Adipose tissue (tissue), 3 donors: ENCODE data around the gene TUBB. TPM values are rescaled to one million over a fixed set of nuclear protein-coding genes. Genes with fewer than 3 reads are reported as not detected.

Experiments used
- H3K27ac ChIP-seq: one replicate; pipeline ENCODE4 v1.5.1; 2013; ENCODE audit warnings: low read depth, low read length
- WGBS, 3 donors: extraction: QIAGEN DNeasy Blood & Tissue Kit; methylation state at CpG; one replicate each; pipeline ENCODE4 v1.1.7; 2013; 5-methylcytosine and 5-hydroxymethylcytosine counted together
- polyA plus RNA-seq, 3 donors: library from polyadenylated mRNA; stranded (reverse); fragments of 200-250 nt; gene quantifications; one replicate each; pipeline ENCODE4 v1.2.3, GENCODE V29; 2013
- donor health status: healthy with polysubstance abuse.
- donor health status: Bipolar disorder and iron deficiency.
- donor health status: healthy.

TUBB gene
- 100 to 1,000 TPM; 166 to 400 (median 269) TPM for polyA plus RNA-seq

- 0 to 1% (median 1%) methylated on average over 37 to 38 of the region's 38 CpGs for WGBS, 3 donors
- peak within 1 kb of the TSS; percentile 63 for H3K27ac ChIP-seq
Observed at GRCh38 chr6:30719791-30720737, at the start of gene TUBB. Gene TUBB, plus strand, starts transcription at chr6:30720352. Its CDS starts 155 bp downstream, at chr6:30720507.

GRCh38 chr6:30670760-30671527, 49.2 kb upstream of the TUBB start:
- 84 to 87% (median 86%) methylated on average over 27 of the region's 27 CpGs for WGBS, 3 donors
- no peak overlapping the region for H3K27ac ChIP-seq

- H3K27ac ChIP-seq, result no peak within 1 kb of the TSS
- WGBS, 3 donors, result 0 to 1% (median 0%) methylated on average over 44 to 57 of the region's 57 CpGs
Observed at GRCh38 chr6:30672445-30673253, 47.5 kb upstream of the TUBB start, which contains the start of gene DHX16. Gene DHX16, minus strand, starts transcription at chr6:30673006. Its CDS starts 165 bp downstream, at chr6:30672841.

DNA sequence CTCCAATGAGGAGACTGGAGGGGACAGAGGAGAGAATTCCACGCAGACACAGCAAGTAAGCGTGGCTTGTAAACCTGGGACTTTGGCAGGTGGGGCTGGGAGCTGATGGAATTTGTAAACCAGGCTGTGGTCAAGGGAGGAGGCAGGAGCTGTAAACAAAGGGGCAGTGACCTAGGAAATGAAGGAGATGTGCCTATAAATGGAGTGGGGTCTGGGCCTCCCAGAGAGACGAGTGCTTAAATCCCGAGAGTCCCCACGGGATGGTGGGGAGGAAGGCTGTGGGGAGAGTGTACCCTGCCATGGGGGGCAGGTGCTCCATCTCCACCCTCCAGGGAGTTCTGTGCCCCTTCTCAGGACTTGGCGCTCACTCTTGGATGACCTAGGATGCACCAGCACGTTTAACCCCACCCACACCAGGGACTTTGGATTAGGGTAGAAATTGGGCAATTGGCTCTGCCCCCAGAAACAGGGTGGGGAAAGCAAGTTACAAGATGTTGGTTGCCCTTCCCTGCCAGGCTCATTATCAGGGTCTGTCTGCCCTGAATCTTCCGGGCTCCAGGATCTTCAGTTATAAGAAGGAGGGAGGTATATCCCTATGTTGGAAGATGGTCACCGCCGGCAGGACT, 43.4 kb upstream of the TUBB start:
- no peak overlapping the region for H3K27ac ChIP-seq
- WGBS, 3 donors, result 80 to 86% (median 84%) methylated on average over 10 of the region's 10 CpGs

DNA sequence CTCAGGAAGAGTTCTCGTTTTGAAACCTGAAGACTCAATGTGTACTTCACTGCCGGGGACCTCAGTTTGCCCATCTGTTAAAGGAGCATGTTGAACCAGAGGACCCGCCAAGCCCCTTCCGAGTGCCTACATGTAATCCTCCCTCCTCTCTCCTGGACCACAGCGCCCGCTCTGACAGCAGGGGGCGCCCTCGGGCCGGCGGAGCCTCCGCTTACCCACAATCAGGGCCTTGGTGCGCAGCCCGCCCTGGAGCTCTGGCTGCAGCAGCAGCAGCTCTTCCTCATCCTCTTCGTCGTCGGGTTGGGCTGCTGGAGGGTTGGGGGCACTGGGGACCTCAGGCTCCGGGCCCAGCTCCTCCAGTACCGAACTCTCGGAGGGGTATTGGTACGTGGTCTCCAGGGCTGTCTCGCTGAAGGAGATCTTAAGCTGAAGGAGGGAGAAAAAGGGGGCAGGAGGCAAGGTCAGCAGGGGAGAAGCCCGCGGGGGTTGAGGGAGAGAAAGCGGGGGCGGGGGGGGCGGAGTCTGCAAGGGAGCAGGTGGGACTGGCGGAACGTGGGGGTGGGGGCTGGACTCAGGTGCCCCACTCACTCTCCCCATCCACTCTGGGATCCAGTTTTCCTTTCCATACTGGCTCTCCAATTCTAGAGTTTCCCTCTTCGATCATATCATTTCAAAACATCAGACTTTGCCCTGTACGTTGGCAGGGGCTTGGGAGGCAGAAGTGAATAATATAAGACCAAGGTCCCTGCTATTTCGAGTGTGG, 41.0 kb upstream of the TUBB start:
- WGBS, 3 donors, result 11 to 12% (median 11%) methylated on average over 30 to 31 of the region's 31 CpGs

DNA sequence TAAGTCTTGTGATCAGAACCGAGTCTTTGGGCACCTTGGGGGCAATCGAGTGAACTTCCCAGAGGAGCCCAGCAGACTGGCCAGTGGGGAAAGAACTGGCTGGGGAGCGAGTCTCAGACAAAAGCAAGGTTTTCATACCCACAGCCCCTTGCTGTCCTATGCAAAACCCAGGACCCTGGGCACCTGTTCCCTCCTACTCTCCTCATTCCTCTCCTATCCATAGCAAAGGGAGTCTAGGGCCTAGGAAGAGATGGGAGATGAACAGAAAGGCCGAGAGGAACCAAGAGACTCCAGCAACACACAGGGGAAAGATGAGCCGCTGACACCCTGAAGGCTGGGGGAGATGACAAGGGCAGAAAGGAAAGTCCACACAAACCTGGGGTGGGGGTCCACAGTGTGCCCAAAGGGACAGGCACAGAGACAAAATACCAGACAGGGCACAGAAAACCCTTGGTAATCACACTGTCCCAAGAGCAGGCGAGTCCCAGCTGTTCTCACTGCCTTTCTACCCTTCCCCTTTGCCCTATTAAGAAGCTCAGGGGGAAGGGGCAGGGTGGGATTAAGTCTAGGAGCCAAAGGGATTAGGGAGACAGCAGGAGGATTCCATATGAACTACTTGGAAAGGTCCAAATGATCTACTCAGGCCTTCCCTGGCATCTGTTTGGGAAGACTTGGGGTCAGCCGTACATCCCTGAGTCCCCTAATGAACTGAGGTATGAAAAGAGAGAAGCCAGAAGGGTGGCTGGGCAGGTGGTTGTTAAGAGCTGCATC, 40.2 kb upstream of the TUBB start:
- 57 to 80% (median 61%) methylated on average over 7 of the region's 7 CpGs for WGBS, 3 donors
- H3K27ac ChIP-seq, result no peak overlapping the region

More for the DNA sequence above, 41.0 kb upstream of the TUBB start:
- H3K27ac ChIP-seq, result no peak overlapping the region

DNA sequence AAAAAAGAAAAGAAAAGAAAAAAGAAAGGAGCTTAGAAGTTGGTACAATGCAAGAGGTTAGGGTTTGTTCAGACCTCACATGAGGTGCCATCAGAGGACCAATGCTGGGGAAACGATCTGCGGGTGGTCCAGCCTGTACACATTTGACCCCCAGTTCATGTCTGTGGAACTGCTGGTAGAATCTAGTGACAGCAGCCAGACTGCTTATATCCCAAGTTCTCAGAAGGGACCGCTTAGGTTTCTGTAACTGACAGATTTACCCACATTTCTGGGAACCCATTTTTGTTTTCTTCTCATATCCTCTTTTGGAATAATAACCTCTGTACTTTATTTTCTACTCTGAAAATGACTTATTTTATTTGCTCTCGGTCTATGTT, 38.4 kb upstream of the TUBB start:
- H3K27ac ChIP-seq, result peak overlapping the region; percentile 63
- WGBS, 3 donors, result 23 to 81% (median 25%) methylated on average over 4 of the region's 4 CpGs

DNA sequence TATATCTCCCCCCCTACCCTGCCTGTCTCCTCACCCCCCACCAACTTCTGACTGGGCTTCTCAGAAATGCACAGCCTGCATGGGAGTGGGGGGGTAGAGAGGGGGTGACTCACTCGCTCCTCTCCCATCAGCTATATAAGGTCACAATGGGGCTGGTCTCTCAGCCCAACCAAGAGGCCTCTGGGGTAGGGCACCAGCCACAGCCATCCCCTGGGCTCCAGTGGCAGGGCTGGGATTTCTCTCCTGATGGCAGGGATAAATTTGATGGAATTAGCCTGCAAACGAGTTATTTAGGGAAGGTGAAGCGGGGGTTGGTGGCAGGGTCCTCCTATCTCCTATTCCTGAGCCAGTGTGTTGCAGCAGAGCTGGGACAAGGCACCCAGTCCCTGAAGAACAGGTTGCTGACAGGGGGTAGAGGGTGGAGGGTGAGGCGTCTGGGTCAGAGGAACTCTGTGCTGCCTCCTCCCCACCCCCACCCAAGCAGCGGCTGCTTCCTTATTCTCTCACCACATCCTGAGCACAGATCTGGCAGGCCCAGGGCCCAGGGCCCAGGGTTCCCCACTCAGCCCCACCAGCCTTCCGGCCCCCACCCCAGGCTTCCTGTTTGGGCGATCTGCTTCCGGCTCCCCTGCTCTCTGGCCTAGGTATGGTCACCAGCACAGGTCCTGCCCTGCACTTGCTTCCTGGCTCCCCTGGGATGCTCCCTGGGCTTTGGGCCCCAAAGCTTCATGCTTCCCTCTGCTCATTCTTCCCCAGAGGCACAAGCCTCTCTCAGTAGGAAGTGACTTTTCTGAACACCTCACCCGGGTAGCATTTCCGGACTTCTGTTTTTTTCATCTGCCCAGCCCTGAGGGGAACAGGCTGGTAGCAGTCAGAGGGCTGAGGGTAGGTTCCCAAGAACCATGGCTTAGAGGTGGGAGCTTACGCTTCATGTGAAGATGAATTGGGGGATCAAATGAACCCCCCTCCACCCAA, 37.7 kb upstream of the TUBB start:
- H3K27ac ChIP-seq, result peak overlapping the region; percentile 89
- 3 to 44% (median 9%) methylated on average over 9 to 11 of the region's 11 CpGs for WGBS, 3 donors

DNA sequence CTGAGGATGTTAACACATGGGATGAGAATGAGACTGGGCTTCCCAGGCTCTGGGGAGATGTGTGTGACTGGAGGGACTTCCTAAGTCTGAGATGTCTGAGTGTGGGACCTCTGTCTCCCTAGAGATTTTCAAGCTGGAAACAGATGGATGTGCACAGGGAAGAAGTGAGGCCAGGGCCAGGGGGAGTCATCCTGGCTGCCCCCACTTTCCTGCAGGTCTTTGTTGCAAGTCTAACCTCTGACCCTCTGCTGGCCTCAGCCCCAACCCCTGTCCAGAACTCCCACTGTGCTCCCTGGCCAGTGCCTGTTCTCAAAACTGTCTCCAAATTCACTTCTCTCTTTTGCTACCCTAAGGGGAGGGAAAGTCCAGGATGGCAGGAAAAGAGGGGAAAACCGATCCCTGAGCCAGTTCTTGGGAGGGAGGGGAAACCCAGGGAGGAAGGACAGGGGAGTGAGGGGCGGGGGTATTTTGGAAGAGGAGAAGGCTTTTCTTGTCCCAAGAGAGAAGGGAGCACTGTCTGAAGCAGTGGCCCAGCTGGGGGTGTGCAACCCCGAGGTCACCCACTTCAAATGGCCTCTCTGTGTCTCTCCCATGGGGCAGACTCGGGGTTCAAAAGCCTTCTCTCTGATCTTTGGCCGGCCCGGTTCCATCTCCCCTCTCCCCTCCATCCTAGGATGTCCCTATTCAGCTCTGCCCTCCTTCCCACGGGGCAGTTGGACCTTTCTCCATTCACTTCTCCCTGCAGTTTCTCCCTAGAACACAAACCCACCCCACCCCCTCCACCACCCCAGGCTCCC, 36.8 kb upstream of the TUBB start:
- 2 to 37% (median 10%) methylated on average over 7 of the region's 7 CpGs for WGBS, 3 donors
- H3K27ac ChIP-seq, result peak overlapping the region; percentile 89

DNA sequence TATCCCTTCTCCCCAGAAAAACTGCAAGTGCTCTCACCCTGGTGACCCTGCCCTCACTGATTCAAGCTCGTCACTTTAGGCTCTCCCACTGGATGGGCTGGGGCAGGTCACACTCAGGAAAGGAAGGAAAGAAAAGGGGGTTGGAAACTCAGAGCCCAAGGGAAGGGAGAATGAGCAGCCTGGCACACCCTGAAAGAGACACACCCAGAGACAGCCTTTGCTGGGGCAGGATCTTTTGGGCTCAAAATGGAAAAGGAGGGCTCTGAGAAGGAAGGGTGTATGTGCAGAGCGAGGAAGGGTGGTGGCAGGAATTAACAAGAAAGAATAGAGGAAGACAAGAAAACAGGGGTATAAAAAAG, 36.2 kb upstream of the TUBB start:
- WGBS, 3 donors, result 6 to 52% (median 10%) methylated on average over 2 of the region's 2 CpGs
- peak overlapping the region; percentile 44 for H3K27ac ChIP-seq

DNA sequence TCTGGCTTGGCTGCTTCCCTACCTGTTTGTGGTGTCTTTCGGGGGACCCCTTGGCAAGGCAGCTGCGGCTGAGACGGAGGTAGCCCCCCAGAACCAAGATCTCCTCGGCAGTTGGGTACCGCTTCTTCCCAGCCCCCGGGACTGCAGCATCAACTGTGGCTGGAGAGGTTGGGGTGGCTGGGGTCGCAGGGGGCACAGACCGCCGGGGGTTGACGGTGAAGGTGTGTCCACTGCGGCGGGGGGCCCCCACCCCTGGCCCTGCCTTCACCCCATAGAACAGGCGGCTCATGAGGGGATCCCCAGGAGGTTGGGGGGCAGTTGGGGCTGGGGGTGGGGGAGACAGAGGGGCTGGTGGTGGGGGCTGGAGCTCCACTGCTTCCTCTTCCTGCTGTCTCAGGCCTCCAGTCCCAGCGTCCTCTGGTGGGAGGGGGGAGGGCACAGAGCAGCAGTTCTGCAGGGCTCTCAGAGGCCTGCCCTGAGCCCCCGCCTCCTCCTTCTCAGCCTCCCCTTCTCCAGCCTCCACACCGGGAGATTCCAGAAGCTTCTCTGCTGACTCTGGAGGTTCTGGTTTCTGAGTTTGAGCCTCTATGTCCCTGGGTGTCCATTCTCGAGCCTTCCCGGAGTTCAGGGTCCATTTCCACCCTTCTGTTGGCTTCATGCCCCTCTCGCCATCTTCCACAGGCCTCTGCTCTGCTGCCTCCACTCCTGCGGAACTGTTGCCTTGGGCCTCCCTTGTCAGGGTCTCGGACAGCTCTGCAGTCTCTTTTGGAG, 35.6 kb upstream of the TUBB start:
- peak overlapping the region; percentile 44 for H3K27ac ChIP-seq
- 11 to 62% (median 13%) methylated on average over 19 to 21 of the region's 21 CpGs for WGBS, 3 donors

- peak overlapping the region; percentile 100 for H3K27ac ChIP-seq
- WGBS, 3 donors, result 21 to 65% (median 27%) methylated on average over 29 of the region's 29 CpGs
Observed at GRCh38 chr6:30685157-30686008, 34.8 kb upstream of the TUBB start.
